OCI-LY7 (cell line): Measurements from ENCODE around the gene GREB1. TPM values are rescaled to one million over a fixed set of nuclear protein-coding genes. Genes with fewer than 3 reads are reported as not detected.

Experiments
- BruUV-seq: library from RNA; stranded (reverse); fragments of 400-500 nt; replicated peaks from 2 replicates; lab custom pipeline; 2021; lab: Mats Ljungman, UMichigan
- CTCF ChIA-PET: fragments of 300-600 bp; sonication (Branson Sonifier 250); formaldehyde crosslinking; loops from one replicate; lab custom pipeline; 2022; ENCODE audit warnings: antibody characterized with exemption; ENCODE audit not compliant: unreplicated experiment; lab: Charles Lee
- POLR2A ChIA-PET: fragments of 300-600 bp; sonication (Branson Sonifier 250); formaldehyde crosslinking; loops from one replicate; lab custom pipeline; 2022; ENCODE audit warnings: antibody characterized with exemption; lab: Charles Lee
- DNase-seq: peaks from one replicate; pipeline ENCODE4 v3.0.0-alpha.2; 2015; ENCODE audit warnings: low spot score
- H2AFZ ChIP-seq: fragments of 200-600 bp; sonication (generic), shearing (Covaris generic); 2 replicates; pipeline ENCODE4 v1.6.1; 2014; ENCODE audit warnings: mild to moderate bottlenecking, antibody characterized with exemption, low read length, moderate library complexity
- H3K27ac ChIP-seq: fragments of 200-600 bp; sonication (generic); 2 replicates; pipeline ENCODE4 v1.5.1; 2014; ENCODE audit warnings: mixed run types, low read depth, mild to moderate bottlenecking, moderate library complexity, low read length, inconsistent platforms; ENCODE audit not compliant: poor library complexity, severe bottlenecking
- H3K36me3 ChIP-seq: fragments of 200-600 bp; sonication (generic); 2 replicates; pipeline ENCODE4 v1.6.1; 2014; ENCODE audit warnings: mild to moderate bottlenecking, antibody characterized with exemption, low read length, moderate library complexity, mixed read lengths; ENCODE audit not compliant: insufficient read depth
- H3K4me1 ChIP-seq: fragments of 200-600 bp; sonication (generic); 2 replicates; pipeline ENCODE4 v1.5.1; 2014; ENCODE audit warnings: mild to moderate bottlenecking, low read length; ENCODE audit not compliant: insufficient read depth, poor library complexity, severe bottlenecking
- H3K4me2 ChIP-seq: fragments of 200-600 bp; sonication (generic); 2 replicates; pipeline ENCODE4 v1.6.1; 2014; ENCODE audit warnings: mild to moderate bottlenecking, low read length
- H3K4me3 ChIP-seq: fragments of 200-600 bp; sonication (generic); 2 replicates; pipeline ENCODE4 v1.5.1; 2014; ENCODE audit warnings: mild to moderate bottlenecking, low read depth, low read length; ENCODE audit not compliant: poor library complexity, severe bottlenecking
- H3K79me2 ChIP-seq: fragments of 200-600 bp; sonication (generic); 2 replicates; pipeline ENCODE4 v1.6.1; 2016; ENCODE audit warnings: low read depth, mild to moderate bottlenecking, low read length, moderate library complexity, mixed read lengths; ENCODE audit not compliant: insufficient read depth
- H3K9me2 ChIP-seq: fragments of 200-600 bp; sonication (generic); 2 replicates; pipeline ENCODE4 v1.6.1; 2016; ENCODE audit warnings: mild to moderate bottlenecking, low read length, mixed read lengths; ENCODE audit not compliant: insufficient read depth
- H3K9me3 ChIP-seq: fragments of 200-600 bp; sonication (generic); 2 replicates; pipeline ENCODE4 v1.6.1; 2014; ENCODE audit warnings: mild to moderate bottlenecking, mixed run types, low read length, mixed read lengths
- H4K20me1 ChIP-seq: fragments of 200-600 bp; sonication (generic); 2 replicates; pipeline ENCODE4 v1.6.1; 2014; ENCODE audit warnings: mild to moderate bottlenecking, antibody characterized with exemption, low read length, moderate library complexity, mixed read lengths; ENCODE audit not compliant: insufficient read depth
- EZH2phosphoT487 ChIP-seq: fragments of 200-600 bp; sonication (generic); IDR thresholded peaks from 2 replicates; pipeline ENCODE4 v1.6.1; 2018; ENCODE audit warnings: low read depth, borderline replicate concordance, mild to moderate bottlenecking, mixed run types, antibody characterized with exemption, low read length, moderate library complexity, mixed read lengths
- intact Hi-C: fragments of 100-400 bp; cut with micrococcal nuclease; formaldehyde crosslinking; loops from one replicate; pipeline ENCODE4 v1.10.0; 2022; ENCODE audit not compliant: unreplicated experiment
- total RNA-seq, 2 experiments: library from RNA; depleted of rRNA in 1 of 2; stranded (reverse); fragments of >200 nt in 1 of 2; shearing (Covaris generic) in 1 of 2; gene quantifications; 2 replicates each; pipeline ENCODE4 v1.2.3, GENCODE V29; 2014 to 2022
- TF ChIP-seq, protein P1 (sequence below): fragments of 200-600 bp; sonication (generic); conservative IDR thresholded peaks from 2 replicates; pipeline ENCODE4 v1.5.1; 2014; ENCODE audit warnings: mild to moderate bottlenecking, antibody characterized with exemption, low read length, moderate library complexity, mixed read lengths

GREB1 gene
- total RNA-seq, 2 experiments from 2014 or later = 3.5 to 8.4 TPM

DNA sequence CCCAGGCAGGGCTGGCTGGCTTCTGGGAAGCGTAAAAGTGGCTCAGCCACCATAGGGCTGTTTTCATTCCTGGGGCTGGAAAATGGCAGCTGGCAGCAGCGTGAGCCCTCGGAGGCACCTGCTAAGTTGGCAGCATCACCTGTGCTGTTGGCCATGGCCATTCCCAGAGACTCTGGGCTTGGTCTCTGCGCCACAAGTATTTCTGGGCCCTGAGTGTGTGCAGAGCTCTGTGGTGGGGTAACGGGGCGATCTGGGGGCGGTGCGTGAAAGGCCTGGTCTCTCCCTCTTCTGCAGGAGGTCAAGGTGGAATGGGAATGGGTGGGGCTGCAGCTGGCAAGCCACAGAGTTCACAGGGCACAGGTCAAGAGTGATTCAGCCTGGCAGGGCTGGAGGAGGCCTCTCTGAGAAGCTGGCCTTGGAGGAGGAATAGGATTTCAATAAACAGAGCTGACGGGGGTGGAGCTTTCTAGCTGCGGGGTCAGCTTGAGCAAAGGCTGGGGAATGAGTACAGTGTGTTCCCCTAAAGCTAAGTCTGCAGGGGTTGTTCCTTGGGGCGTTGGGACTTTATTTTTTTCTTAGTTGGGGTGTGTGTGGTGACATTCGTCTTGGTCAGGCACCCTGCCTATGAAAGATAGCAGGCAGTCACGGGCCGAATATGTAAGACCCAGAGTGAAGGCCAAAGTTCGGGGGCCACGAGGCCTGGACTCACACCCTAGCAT, 146.5 kb downstream of the GREB1 start:
- Histone ChIP-seq H3K4me1 (no peaks in the 10 kb centered on the region), H3K4me2 (no peak overlapping the region), H3K27ac (no peak overlapping the region), H3K79me2 (no peaks in the 10 kb centered on the region), H3K9me3 (no peaks in the 10 kb centered on the region), H2AFZ (no peak overlapping the region), H3K36me3 (no peaks in the 10 kb centered on the region), H4K20me1 (no peaks in the 10 kb centered on the region), H3K4me3 (no peak overlapping the region), H3K9me2 (no peaks in the 10 kb centered on the region)
- ChIA-PET POLR2A (interaction anchor here (0.7 to 0.9 kb wide), 2 partner anchors 16 to 96 kb away, joined by 3 read pairs; no protein-coding TSS in a partner anchor), CTCF (no interaction called here)
- TF ChIP-seq, protein P1, sequence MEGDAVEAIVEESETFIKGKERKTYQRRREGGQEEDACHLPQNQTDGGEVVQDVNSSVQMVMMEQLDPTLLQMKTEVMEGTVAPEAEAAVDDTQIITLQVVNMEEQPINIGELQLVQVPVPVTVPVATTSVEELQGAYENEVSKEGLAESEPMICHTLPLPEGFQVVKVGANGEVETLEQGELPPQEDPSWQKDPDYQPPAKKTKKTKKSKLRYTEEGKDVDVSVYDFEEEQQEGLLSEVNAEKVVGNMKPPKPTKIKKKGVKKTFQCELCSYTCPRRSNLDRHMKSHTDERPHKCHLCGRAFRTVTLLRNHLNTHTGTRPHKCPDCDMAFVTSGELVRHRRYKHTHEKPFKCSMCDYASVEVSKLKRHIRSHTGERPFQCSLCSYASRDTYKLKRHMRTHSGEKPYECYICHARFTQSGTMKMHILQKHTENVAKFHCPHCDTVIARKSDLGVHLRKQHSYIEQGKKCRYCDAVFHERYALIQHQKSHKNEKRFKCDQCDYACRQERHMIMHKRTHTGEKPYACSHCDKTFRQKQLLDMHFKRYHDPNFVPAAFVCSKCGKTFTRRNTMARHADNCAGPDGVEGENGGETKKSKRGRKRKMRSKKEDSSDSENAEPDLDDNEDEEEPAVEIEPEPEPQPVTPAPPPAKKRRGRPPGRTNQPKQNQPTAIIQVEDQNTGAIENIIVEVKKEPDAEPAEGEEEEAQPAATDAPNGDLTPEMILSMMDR = no peak
- no peak for TF ChIP-seq EZH2phosphoT487
- intact Hi-C loops = loop anchor here (5.0 kb wide), 1 partner anchor 548 kb away; a partner anchor contains a TSS
- BruUV-seq = no TSS peak
- no peak for DNase-seq

DNA sequence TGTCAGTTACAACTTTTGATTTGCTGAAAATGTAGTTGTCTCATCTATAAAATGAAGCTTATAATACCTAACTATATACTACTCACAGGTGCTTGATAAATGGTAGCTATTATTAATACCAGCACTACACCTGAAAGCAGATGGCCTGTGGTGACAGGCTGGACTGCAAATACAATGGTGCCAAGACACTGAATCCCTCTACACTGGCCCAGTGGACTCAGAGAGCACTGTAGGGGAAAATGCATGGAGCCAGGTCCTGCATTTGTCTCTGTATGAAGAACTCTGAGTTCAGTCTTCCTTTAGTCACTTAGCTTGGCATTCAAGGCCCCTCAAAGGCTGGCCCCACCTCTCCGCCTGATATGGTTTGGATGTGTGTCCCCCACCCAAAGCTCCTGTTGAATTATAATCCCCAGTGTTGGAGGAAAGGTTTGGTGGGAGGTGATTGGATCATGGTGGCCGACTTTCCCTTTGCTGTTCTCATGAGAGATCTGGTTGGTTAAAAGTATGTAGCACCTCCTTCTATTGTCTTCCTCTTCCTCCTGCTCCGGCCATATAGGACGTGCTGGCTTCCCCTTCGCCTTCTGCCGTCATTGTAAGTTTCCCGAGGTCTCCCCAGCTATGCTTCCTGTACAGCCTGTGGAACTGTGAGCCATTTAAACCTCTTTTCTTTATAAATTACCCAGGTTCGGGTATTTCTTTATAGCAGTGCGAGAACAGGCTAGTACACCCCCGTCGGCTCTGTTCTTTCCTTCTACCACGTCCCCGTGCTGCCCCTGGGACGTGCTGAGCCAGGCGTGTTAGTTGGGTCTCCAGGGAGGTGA, 147.3 kb downstream of the GREB1 start:
- Histone ChIP-seq H3K36me3 (no peaks in the 10 kb centered on the region), H4K20me1 (no peaks in the 10 kb centered on the region), H3K4me2 (no peak overlapping the region; the same call in 1 of the 2 replicates), H2AFZ (no peak overlapping the region), H3K27ac (no peak overlapping the region), H3K79me2 (no peaks in the 10 kb centered on the region), H3K4me3 (no peak overlapping the region), H3K9me2 (no peaks in the 10 kb centered on the region), H3K4me1 (no peaks in the 10 kb centered on the region), H3K9me3 (no peaks in the 10 kb centered on the region)
- no peak for DNase-seq
- intact Hi-C loops = loop anchor here (5.0 kb wide), 1 partner anchor 549 kb away; a partner anchor contains a TSS
- no TSS peak for BruUV-seq
- ChIA-PET CTCF (no interaction called here), POLR2A (interaction anchor here (0.6 to 0.9 kb wide), 3 partner anchors 16 to 95 kb away, joined by 3 to 4 read pairs (median 3); no protein-coding TSS in a partner anchor)
- TF ChIP-seq, protein P1 = no peak
- TF ChIP-seq EZH2phosphoT487 = no peak
